ENCODE measurements around the gene NME7. TPM values are rescaled to one million over a fixed set of nuclear protein-coding genes. Genes with fewer than 3 reads are reported as not detected.

NME7 gene
- total RNA-seq, 4 donors from 2014 or later: 1.9 to 15.9 (median 8.3) TPM

GRCh38 chr1:169249611-169250010 lies 118.0 kb downstream of the NME7 start:
- no peaks in the 10 kb centered on the region for H3K9me3 ChIP-seq
- H3K36me3 ChIP-seq: no peaks in the 10 kb centered on the region
- TF ChIP-seq POLR2AphosphoS5 (IDR thresholded peaks at IDR 0.05) (no peak), CTCF (IDR thresholded peaks at IDR 0.05) (no peak), POLR2A (IDR thresholded peaks at IDR 0.05) (no peak), EP300 (IDR thresholded peaks at IDR 0.05; ENCODE audit: low read depth) (no peak)
- in situ Hi-C loops (cut with MboI; ENCODE audit: low pct_ligation_motif_present in 1 of 4, low pct_unique_long_range_greater_than_20kb in 1 of 4, low sequenced_read_pairs in 3 of 4) (no loop called here), intact Hi-C loops (cut with DNase I; ENCODE audit: low total_unique reads) (no loop called here)
- no peak for DNase-seq
- no peak overlapping the region for H3K27ac ChIP-seq
- 97 to 100% methylated on average over 1 of the region's 1 CpG for WGBS, 2 donors (ENCODE audit: low coverage in 1 of 2)
- H3K27me3 ChIP-seq: no peaks in the 10 kb centered on the region
- no peak overlapping the region for H3K4me3 ChIP-seq
- H3K4me1 ChIP-seq: no peaks in the 10 kb centered on the region

GRCh38 chr1:169245706-169246105 lies 121.9 kb downstream of the NME7 start:
- H3K36me3 ChIP-seq: no peaks in the 10 kb centered on the region
- DNase-seq: no peak
- H3K9me3 ChIP-seq: no peaks in the 10 kb centered on the region
- no peak overlapping the region for H3K4me3 ChIP-seq
- H3K27me3 ChIP-seq: no peaks in the 10 kb centered on the region
- in situ Hi-C loops (cut with MboI; ENCODE audit: low pct_ligation_motif_present in 1 of 4, low pct_unique_long_range_greater_than_20kb in 1 of 4, low sequenced_read_pairs in 3 of 4) (no loop called here), intact Hi-C loops (cut with DNase I; ENCODE audit: low total_unique reads) (no loop called here)
- WGBS, 2 donors (ENCODE audit: low coverage in 1 of 2): 64 to 78% methylated on average over 1 of the region's 1 CpG
- TF ChIP-seq POLR2AphosphoS5 (IDR thresholded peaks at IDR 0.05) (no peak), CTCF (IDR thresholded peaks at IDR 0.05) (no peak), EP300 (IDR thresholded peaks at IDR 0.05; ENCODE audit: low read depth) (no peak), POLR2A (IDR thresholded peaks at IDR 0.05) (no peak)
- peaks cover 0 to 4% (median 0%) of the 10 kb centered on the region in 4 donors for H3K4me1 ChIP-seq
- no peak overlapping the region for H3K27ac ChIP-seq

- Histone ChIP-seq H3K27ac (no peak overlapping the region), H3K36me3 (no peaks in the 10 kb centered on the region), H3K4me1 (peaks cover 0 to 6% (median 0%) of the 10 kb centered on the region in 4 donors), H3K4me3 (no peak overlapping the region), H3K9me3 (no peaks in the 10 kb centered on the region), H3K27me3 (no peaks in the 10 kb centered on the region)
- intact Hi-C loops (cut with DNase I; ENCODE audit: low total_unique reads): no loop called here
- 49 to 52% methylated on average over 3 of the region's 3 CpGs for WGBS, 2 donors (ENCODE audit: low coverage in 1 of 2)
- no peak for DNase-seq
- in situ Hi-C loops (cut with MboI; ENCODE audit: low pct_ligation_motif_present in 1 of 4, low pct_unique_long_range_greater_than_20kb in 1 of 4, low sequenced_read_pairs in 3 of 4): no loop called here
- TF ChIP-seq POLR2AphosphoS5 (IDR thresholded peaks at IDR 0.05): no peak
- no peak for TF ChIP-seq POLR2A (IDR thresholded peaks at IDR 0.05)
- no peak for TF ChIP-seq CTCF (IDR thresholded peaks at IDR 0.05)
- TF ChIP-seq EP300 (IDR thresholded peaks at IDR 0.05; ENCODE audit: low read depth): no peak
These were observed 127.0 kb downstream of the NME7 start for GRCh38 chr1:169240449-169241232.

- Histone ChIP-seq H3K4me3 (no peak overlapping the region), H3K36me3 (no peaks in the 10 kb centered on the region), H3K4me1 (peaks cover 0 to 6% (median 0%) of the 10 kb centered on the region in 4 donors), H3K9me3 (no peaks in the 10 kb centered on the region), H3K27ac (no peak overlapping the region), H3K27me3 (no peaks in the 10 kb centered on the region)
- TF ChIP-seq POLR2A (IDR thresholded peaks at IDR 0.05) (no peak), EP300 (IDR thresholded peaks at IDR 0.05; ENCODE audit: low read depth) (no peak), POLR2AphosphoS5 (IDR thresholded peaks at IDR 0.05) (no peak), CTCF (IDR thresholded peaks at IDR 0.05) (no peak)
- DNase-seq: no peak
- intact Hi-C loops (cut with DNase I; ENCODE audit: low total_unique reads) (no loop called here), in situ Hi-C loops (cut with MboI; ENCODE audit: low pct_ligation_motif_present in 1 of 4, low pct_unique_long_range_greater_than_20kb in 1 of 4, low sequenced_read_pairs in 3 of 4) (no loop called here)
- WGBS, 2 donors (ENCODE audit: low coverage in 1 of 2): 95 to 98% methylated on average over 3 to 4 of the region's 4 CpGs
These were observed 130.7 kb downstream of the NME7 start for GRCh38 chr1:169236880-169237279.
